HG03025 (cell line): ENCODE measurements around the gene TRIP13.
"Not testable (repeated sequence)": the region's sequence is repeated elsewhere in the genome, so short reads cannot be mapped to it uniquely, and the experiment has no call there.

ENCODE experiments used
- ATAC-seq: cut with Tn5 transposase; IDR thresholded peaks from one replicate; pipeline ENCODE4 v1.9.1; 2021; ENCODE audit warnings: mild to moderate bottlenecking, moderate library complexity; ENCODE audit not compliant: unreplicated experiment, low FRiP score

Gene TRIP13

GRCh38 chr5:871596-872298 is 20.9 kb upstream of the TRIP13 start:
- ATAC-seq, result no peak

GRCh38 chr5:872301-872700 is 20.4 kb upstream of the TRIP13 start:
- ATAC-seq, result no peak

GRCh38 chr5:873328-873727 is 19.4 kb upstream of the TRIP13 start:
- no peak for ATAC-seq

GRCh38 chr5:875931-876330 is 16.8 kb upstream of the TRIP13 start:
- no peak for ATAC-seq

GRCh38 chr5:876398-877365 is 16.0 kb upstream of the TRIP13 start:
- ATAC-seq, result no peak

GRCh38 chr5:878125-878524 is 14.6 kb upstream of the TRIP13 start:
- ATAC-seq, result no peak

- not testable (repeated sequence) for ATAC-seq
Observed at GRCh38 chr5:878677-879076, 14.0 kb upstream of the TRIP13 start.

GRCh38 chr5:880816-881550 is 11.7 kb upstream of the TRIP13 start:
- no peak for ATAC-seq

- no peak for ATAC-seq
Observed at GRCh38 chr5:881551-881935, 11.1 kb upstream of the TRIP13 start.

- ATAC-seq, result no peak
Observed at GRCh38 chr5:882253-883183, 10.2 kb upstream of the TRIP13 start.

- ATAC-seq, result no peak
Observed at GRCh38 chr5:883475-884181, 9.1 kb upstream of the TRIP13 start.

GRCh38 chr5:884345-885126 is 8.1 kb upstream of the TRIP13 start:
- ATAC-seq, result no peak

GRCh38 chr5:885127-885442 is 7.6 kb upstream of the TRIP13 start:
- ATAC-seq, result no peak

- no peak for ATAC-seq
Observed at GRCh38 chr5:885529-885928, 7.2 kb upstream of the TRIP13 start.

- no peak for ATAC-seq
Observed at GRCh38 chr5:886036-886435, 6.6 kb upstream of the TRIP13 start.

- ATAC-seq, result no peak
Observed at GRCh38 chr5:886716-887325, 5.9 kb upstream of the TRIP13 start.

GRCh38 chr5:887947-888637 is 4.6 kb upstream of the TRIP13 start:
- ATAC-seq, result no peak

- ATAC-seq, result no peak
Observed at GRCh38 chr5:888638-889035, 4.0 kb upstream of the TRIP13 start.
